OCI-LY1 (cell line): ENCODE results near the gene TOMM22.

Source experiments
- CTCF ChIP-seq: fragments of 200-600 bp; sonication (generic), shearing (Covaris generic); IDR thresholded peaks from 2 replicates; pipeline ENCODE4 v1.5.1; 2017; ENCODE audit warnings: mild to moderate bottlenecking, antibody characterized with exemption, low read length, moderate library complexity, mixed read lengths
- EZH2 ChIP-seq: fragments of 200-600 bp; sonication (generic), shearing (Covaris generic); IDR thresholded peaks from 2 replicates; pipeline ENCODE4 v1.8.0; 2017; ENCODE audit warnings: borderline replicate concordance, mixed run types, mild to moderate bottlenecking, antibody characterized with exemption, low read length, moderate library complexity, mixed read lengths

GRCh38 chr22:38700789-38701628, 19.3 kb downstream of the TOMM22 start, which contains the start of gene JOSD1:
- no peak for TF ChIP-seq CTCF
- no peak for TF ChIP-seq EZH2
